Ovary (tissue), 10 donors: ENCODE data around the gene ZNF511. TPM values are rescaled to one million over a fixed set of nuclear protein-coding genes. Genes with fewer than 3 reads are reported as not detected.

Source experiments
- DNase-seq, 5 donors: peaks; one replicate each; pipeline ENCODE4 v3.0.0-alpha.2; 2019 to 2020
- H3K27ac ChIP-seq, 2 donors: fragments of 200-600 bp; one replicate each; pipeline versions ENCODE4 v1.5.1 to v1.8.0; 2019 to 2022
- H3K27me3 ChIP-seq: fragments of 200-600 bp; one replicate; pipeline ENCODE4 v1.8.0; 2022
- H3K36me3 ChIP-seq: fragments of 200-600 bp; sonication (generic); one replicate; pipeline ENCODE4 v1.5.1; 2019
- H3K4me1 ChIP-seq: one replicate; pipeline ENCODE4 v1.8.1; 2013; ENCODE audit warnings: mild to moderate bottlenecking, moderate library complexity; ENCODE audit not compliant: insufficient read depth
- H3K4me3 ChIP-seq: fragments of 200-600 bp; sonication (generic); one replicate; pipeline ENCODE4 v1.5.1; 2017
- H3K9me3 ChIP-seq, 2 donors: fragments of 200-600 bp in 1 of 2; sonication (generic) in 1 of 2; one replicate each; pipeline versions ENCODE4 v1.5.1 to v1.8.1; 2013 to 2019; ENCODE audit warnings: mild to moderate bottlenecking in 1 of 2, moderate library complexity in 1 of 2
- EP300 ChIP-seq: sonication (generic); formaldehyde crosslinking; IDR thresholded peaks from one replicate; pipeline ENCODE4 v1.6.1; 2017; ENCODE audit warnings: antibody characterized with exemption
- POLR2A ChIP-seq: fragments of 450-650 bp; IDR thresholded peaks from one replicate; pipeline ENCODE4 v1.6.1; 2017; ENCODE audit warnings: antibody characterized with exemption, mild to moderate bottlenecking, moderate library complexity
- WGBS, 3 donors: extraction: QIAGEN DNeasy Blood & Tissue Kit in 1 of 3; methylation state at CpG; one replicate each; pipeline versions ENCODE4 v1.1.5 to v1.1.7; 2013 to 2017; 5-methylcytosine and 5-hydroxymethylcytosine counted together
- intact Hi-C, 4 donors: fragments of 100-400 bp; cut with DNase I; formaldehyde crosslinking; loops; one replicate each; pipeline versions ENCODE4 v1.11.0 to v1.15.1; 2022 to 2023
- long read RNA-seq, 3 donors: library from polyadenylated mRNA in 2 of 3; unstranded in 2 of 3; transcript quantifications; one replicate each; pipeline ENCODE4 v2.0.0 and lab custom pipeline, GENCODE V29; 2021 to 2026
- polyA plus RNA-seq, 2 donors: library from polyadenylated mRNA; stranded (reverse); fragments of 200-250 nt in 1 of 2; fragments of 350-450 nt in 1 of 2; fragmentation: Illumina TruSeq in 1 of 2; extraction: RNeasy Lipid Tissue Mini Kit (QIAGEN cat#74804) in 1 of 2; gene quantifications; one replicate each; pipeline ENCODE4 v1.2.3, GENCODE V29; 2013 to 2014
- total RNA-seq, 7 donors: library from RNA; depleted of rRNA in 2 of 7; stranded (reverse); fragments of >200 nt in 2 of 7; fragmentation: NEBNext Ultra II Directional in 3 of 7; extraction: Animal tissue kit (Norgen Biotek cat#: 25700) in 3 of 7; gene quantifications; one replicate each; pipeline versions ENCODE4 v1.1.0 to v1.2.4, GENCODE V29; 2016 to 2023
- TF ChIP-seq, protein P1 (sequence below), 3 donors: fragments of 450-650 bp in 2 of 3; fragments of 200-600 bp in 1 of 3; IDR thresholded peaks; one replicate each; pipeline versions ENCODE4 v1.5.1 to v1.8.0; 2016 to 2022; ENCODE audit warnings: antibody characterized with exemption in 3 of 3, mild to moderate bottlenecking in 1 of 3
- donor health status: DM: no; HTN: no; CAD: no; lungs with moderate emphysema.
- donor health status: DM: no; HTN: no; CAD: no.
- donor health status: Bipolar disorder and iron deficiency.
- donor health status: DM: yes; HTN: yes; CAD: no.
- donor health status: DM: no; HTN: no; CAD: no.
- donor health status: DM: yes; HTN: yes; CAD: no.

ZNF511 gene, protein sequence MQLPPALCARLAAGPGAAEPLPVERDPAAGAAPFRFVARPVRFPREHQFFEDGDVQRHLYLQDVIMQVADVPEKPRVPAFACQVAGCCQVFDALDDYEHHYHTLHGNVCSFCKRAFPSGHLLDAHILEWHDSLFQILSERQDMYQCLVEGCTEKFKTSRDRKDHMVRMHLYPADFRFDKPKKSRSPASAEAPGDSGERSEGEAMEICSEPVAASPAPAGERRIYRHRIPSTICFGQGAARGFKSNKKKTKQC
- total RNA-seq (10 to 100 TPM; 23.3 to 64.8 (median 46.8) TPM), polyA plus RNA-seq (10 to 100 TPM; 16.3 to 52.1 TPM)
- long read RNA-seq, donor 1, transcript ZNF511-202 (6 exons, 1,520 nt) = major isoform, 61 of 86 reads
- long read RNA-seq, donor 1, transcript ZNF511-201 (5 exons, 2,004 nt) = minor isoform, 17 of 86 reads
- long read RNA-seq, donor 1, partial matches to known transcripts = 2 of 86 reads
- long read RNA-seq, donor 1, other reads (novel, unspliced or antisense) = 6 of 86 reads
- long read RNA-seq, donor 2, transcript ZNF511-202 (6 exons, 1,520 nt) = major isoform, 17 of 20 reads
- long read RNA-seq, donor 2, partial matches to known transcripts = 0 of 20 reads
- long read RNA-seq, donor 2, other reads (novel, unspliced or antisense) = 0 of 20 reads
- long read RNA-seq, donor 3, transcript ZNF511-202 (6 exons, 1,520 nt) = major isoform, 45 of 56 reads
- long read RNA-seq, donor 3, partial matches to known transcripts = 2 of 56 reads
- long read RNA-seq, donor 3, other reads (novel, unspliced or antisense) = 5 of 56 reads

DNA sequence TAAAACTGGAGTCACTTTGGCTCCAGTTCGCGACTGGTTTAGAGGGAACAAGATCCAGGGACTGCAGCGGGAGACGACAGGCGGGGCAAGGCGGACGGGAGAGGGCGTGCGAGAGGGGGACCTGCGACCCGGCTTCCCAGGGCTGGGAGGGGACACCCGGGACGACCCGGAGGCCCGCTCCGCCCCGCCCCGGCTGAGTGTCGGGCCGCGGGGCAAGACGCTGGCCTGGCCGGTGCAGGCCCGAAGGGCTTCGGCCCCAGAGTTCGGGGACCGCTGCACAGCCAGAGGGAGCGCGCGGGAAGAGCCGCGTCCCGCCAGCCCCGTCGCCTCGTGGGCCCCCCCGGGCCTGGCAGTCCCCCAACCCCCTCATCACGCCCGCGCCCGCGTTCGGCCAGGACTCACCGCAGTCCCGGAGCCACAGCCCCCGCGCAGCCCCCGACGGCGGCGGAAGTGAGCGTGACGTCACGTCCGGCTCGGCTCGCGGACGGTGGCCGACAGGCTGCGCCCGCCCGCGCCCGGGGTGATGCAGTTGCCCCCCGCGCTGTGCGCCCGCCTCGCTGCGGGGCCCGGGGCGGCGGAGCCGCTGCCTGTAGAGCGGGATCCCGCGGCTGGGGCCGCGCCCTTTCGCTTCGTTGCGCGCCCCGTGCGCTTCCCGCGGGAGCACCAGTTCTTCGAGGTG, at the start of gene ZNF511, which contains the start of gene TUBGCP2:
Gene ZNF511 (plus strand): TSS at position 494 of the 679 bp plus-strand sequence. CDS start 30 bp downstream, at position 524.
Gene TUBGCP2 (minus strand): TSS at position 452 of the 679 bp plus-strand sequence. CDS start 5,931 bp downstream, outside the sequence.
- TF ChIP-seq EP300 (no peak), POLR2A (peak; percentile 73)
- Histone ChIP-seq H3K4me1 (peaks cover 14% of the 10 kb centered on the region), H3K4me3 (peak within 1 kb of the TSS; percentile 97), H3K27ac (peak within 1 kb of the TSS; percentile 84 to 99), H3K9me3 (no peaks in the 10 kb centered on the region), H3K27me3 (no peaks in the 10 kb centered on the region), H3K36me3 (no peaks in the 10 kb centered on the region)
- intact Hi-C loops = loop anchor here in 2 of 4 donors (5.0 kb wide), 2 partner anchors 46 to 69 kb away; partner anchors contain the start of gene PAOX (in 1 of the 2)
- WGBS, 3 donors = 0 to 1% (median 0%) methylated on average over 45 to 89 of the region's 89 CpGs
- DNase-seq = peak; percentile 85 to 94 (median 91)

DNA sequence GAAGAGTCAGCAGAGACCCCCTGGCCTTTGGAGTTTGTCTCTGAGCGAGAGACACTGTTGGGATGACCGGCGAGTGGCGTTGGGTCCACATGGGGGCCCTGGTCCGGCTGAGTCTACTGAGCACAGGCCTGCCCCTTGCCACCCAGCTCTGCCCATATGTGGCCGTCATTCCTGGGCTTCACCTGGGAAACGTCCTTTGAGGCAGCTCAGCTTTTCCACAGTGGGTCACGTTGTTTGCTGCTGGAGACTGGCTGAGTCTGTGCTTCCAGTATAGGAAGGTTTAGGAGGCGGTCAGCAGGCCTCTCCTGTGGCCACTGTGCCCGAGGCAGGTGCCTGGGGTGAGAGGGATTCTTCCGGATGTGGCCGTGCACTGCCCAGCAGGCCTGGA, 49.1 kb upstream of the ZNF511 start:
- no peaks in the 10 kb centered on the region for H3K27me3 ChIP-seq
- DNase-seq = no peak
- intact Hi-C loops = no loop called here
- no peak overlapping the region for H3K4me3 ChIP-seq
- H3K27ac ChIP-seq = peak overlapping the region in 1 of 2 donors; percentile 83
- peaks cover 18% of the 10 kb centered on the region for H3K4me1 ChIP-seq
- no peaks in the 10 kb centered on the region for H3K9me3 ChIP-seq
- TF ChIP-seq EP300 (no peak), POLR2A (no peak)
- TF ChIP-seq, protein P1, sequence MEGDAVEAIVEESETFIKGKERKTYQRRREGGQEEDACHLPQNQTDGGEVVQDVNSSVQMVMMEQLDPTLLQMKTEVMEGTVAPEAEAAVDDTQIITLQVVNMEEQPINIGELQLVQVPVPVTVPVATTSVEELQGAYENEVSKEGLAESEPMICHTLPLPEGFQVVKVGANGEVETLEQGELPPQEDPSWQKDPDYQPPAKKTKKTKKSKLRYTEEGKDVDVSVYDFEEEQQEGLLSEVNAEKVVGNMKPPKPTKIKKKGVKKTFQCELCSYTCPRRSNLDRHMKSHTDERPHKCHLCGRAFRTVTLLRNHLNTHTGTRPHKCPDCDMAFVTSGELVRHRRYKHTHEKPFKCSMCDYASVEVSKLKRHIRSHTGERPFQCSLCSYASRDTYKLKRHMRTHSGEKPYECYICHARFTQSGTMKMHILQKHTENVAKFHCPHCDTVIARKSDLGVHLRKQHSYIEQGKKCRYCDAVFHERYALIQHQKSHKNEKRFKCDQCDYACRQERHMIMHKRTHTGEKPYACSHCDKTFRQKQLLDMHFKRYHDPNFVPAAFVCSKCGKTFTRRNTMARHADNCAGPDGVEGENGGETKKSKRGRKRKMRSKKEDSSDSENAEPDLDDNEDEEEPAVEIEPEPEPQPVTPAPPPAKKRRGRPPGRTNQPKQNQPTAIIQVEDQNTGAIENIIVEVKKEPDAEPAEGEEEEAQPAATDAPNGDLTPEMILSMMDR (IDR thresholded peaks at IDR 0.05) = no peak
- H3K36me3 ChIP-seq = no peaks in the 10 kb centered on the region
- WGBS, 3 donors = 73 to 81% (median 77%) methylated on average over 12 of the region's 12 CpGs

DNA sequence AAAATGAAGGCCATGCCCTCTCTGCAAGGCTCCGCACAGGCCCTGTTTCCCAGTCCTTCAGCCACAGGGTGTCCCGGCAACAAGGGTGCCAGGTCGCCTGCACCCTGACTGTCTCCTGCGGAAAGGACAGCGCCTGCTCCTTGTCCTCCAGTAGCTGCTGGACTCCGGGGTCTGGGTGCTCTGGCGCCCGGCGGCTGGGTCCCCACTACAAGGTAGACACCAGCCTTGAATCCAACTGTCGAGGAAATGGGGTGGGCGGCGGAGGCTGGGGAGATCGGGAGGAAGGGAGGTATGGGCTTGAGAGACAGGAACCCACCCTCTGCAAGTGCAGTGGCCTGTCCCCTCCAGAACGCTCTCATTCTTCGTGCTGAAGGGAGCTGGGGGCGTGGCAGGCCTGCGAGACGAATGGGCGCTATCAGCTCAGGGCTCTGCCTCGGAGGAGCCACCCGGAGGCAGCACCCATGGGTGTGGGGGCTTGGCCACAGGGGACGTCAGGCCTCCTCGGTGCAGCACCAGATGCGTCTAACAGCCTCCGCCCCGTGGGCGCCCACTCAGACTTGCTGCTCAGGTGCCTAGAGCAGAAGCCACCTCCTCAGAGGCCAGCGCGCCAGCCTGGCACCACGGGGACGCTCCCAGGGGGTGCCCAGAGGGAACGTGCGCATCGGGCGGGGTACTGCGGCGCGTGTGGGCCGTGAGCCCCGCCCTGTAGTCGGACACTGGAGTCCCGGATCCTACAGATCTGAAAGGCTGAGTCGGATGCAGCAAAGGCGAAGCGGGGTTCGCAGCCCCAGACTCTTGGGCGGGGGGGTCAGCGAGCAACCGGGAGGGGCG, 47.6 kb upstream of the ZNF511 start:
- Histone ChIP-seq H3K27ac (peak overlapping the region; percentile 95 to 97), H3K27me3 (no peaks in the 10 kb centered on the region), H3K36me3 (no peaks in the 10 kb centered on the region), H3K4me1 (peaks cover 7% of the 10 kb centered on the region), H3K4me3 (peak overlapping the region; percentile 79), H3K9me3 (no peaks in the 10 kb centered on the region)
- intact Hi-C loops = loop anchor here in 2 of 4 donors (2.0 to 5.0 kb wide), 2 partner anchors 46 to 50 kb away; partner anchors contain the start of genes TUBGCP2 (in 1 of the 2) and ZNF511 (in 1 of the 2)
- WGBS, 3 donors = 29 to 47% (median 33%) methylated on average over 33 to 50 of the region's 50 CpGs
- DNase-seq = peak; percentile 53 to 76 (median 76)
- TF ChIP-seq POLR2A = no peak
- TF ChIP-seq EP300 = no peak
- TF ChIP-seq, protein P1 (IDR thresholded peaks at IDR 0.05) = no peak

DNA sequence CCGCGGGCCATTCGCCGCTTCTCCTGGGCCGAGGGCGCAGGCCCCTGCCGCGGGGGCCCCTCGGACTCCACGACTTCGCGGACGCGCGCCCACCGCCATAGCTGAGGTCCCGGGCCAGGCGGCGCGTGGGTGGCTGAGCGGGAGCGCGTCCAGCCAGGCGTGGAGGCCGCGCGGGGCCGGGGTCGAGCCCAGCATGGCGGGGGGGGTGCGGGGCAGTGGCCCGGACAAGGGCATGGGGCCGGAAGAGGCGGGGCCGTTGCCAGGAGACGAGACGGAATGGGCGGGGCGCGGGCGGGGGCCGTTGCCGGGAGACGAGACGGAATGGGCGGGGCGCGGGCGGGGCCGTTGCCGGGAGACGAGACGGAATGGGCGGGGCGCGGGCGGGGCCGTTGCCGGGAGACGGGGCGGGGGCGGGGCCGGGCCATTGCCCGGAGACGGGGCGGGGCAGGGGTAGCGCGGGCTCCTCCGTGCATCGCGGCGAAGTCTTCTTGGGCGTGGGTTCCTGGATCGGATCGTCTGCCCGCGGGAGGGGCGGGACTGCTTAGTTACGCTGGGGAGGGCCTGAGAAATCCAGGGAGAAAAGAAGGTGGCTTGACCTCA, 46.9 kb upstream of the ZNF511 start:
- no peaks in the 10 kb centered on the region for H3K9me3 ChIP-seq
- no peaks in the 10 kb centered on the region for H3K27me3 ChIP-seq
- no peak for TF ChIP-seq EP300
- peak; percentile 45 for TF ChIP-seq POLR2A
- intact Hi-C loops = loop anchor here in 2 of 4 donors (2.0 to 5.0 kb wide), 2 partner anchors 45 to 49 kb away; partner anchors contain the start of genes TUBGCP2 (in 1 of the 2) and ZNF511 (in 1 of the 2)
- DNase-seq = peak; percentile 90 to 97 (median 94)
- no peaks in the 10 kb centered on the region for H3K36me3 ChIP-seq
- 1 to 2% (median 1%) methylated on average over 22 to 79 of the region's 79 CpGs for WGBS, 3 donors
- peak overlapping the region; percentile 79 for H3K4me3 ChIP-seq
- H3K4me1 ChIP-seq = peaks cover 7% of the 10 kb centered on the region
- H3K27ac ChIP-seq = peak overlapping the region; percentile 95 to 97
